OCI-LY1 (cell line): Measurements from ENCODE around the gene TMEM131.

Source experiments
- H2AFZ ChIP-seq: fragments of 200-600 bp; sonication (generic), shearing (Covaris generic); 2 replicates; pipeline ENCODE4 v1.6.0; 2014; ENCODE audit warnings: antibody characterized with exemption, mild to moderate bottlenecking, low read length
- H3F3A ChIP-seq: fragments of 200-600 bp; sonication (generic), shearing (Covaris generic); 2 replicates; pipeline ENCODE4 v1.6.0; 2014; ENCODE audit warnings: mild to moderate bottlenecking, antibody characterized with exemption, low read length, moderate library complexity; ENCODE audit not compliant: insufficient read depth
- H3K27ac ChIP-seq: fragments of 200-600 bp; sonication (generic); 2 replicates; pipeline ENCODE4 v1.5.1; 2014; ENCODE audit warnings: low read length, mixed run types, mild to moderate bottlenecking, low read depth; ENCODE audit not compliant: poor library complexity, severe bottlenecking
- H3K27me3 ChIP-seq: fragments of 200-600 bp; sonication (generic); 2 replicates; pipeline ENCODE4 v1.6.0; 2014; ENCODE audit warnings: antibody characterized with exemption, mild to moderate bottlenecking, low read length, moderate library complexity; ENCODE audit not compliant: insufficient read depth
- H3K36me3 ChIP-seq: fragments of 200-600 bp; sonication (generic); 2 replicates; pipeline ENCODE4 v1.6.1; 2014; ENCODE audit warnings: mild to moderate bottlenecking, antibody characterized with exemption, low read length, moderate library complexity, mixed read lengths; ENCODE audit not compliant: insufficient read depth
- H3K4me1 ChIP-seq: fragments of 200-600 bp; sonication (generic); 2 replicates; pipeline ENCODE4 v1.5.1; 2014; ENCODE audit warnings: mild to moderate bottlenecking, low read length, moderate library complexity; ENCODE audit not compliant: insufficient read depth, severe bottlenecking
- H3K4me2 ChIP-seq: fragments of 200-600 bp; sonication (generic), shearing (Covaris generic); 2 replicates; pipeline ENCODE4 v1.6.1; 2014; ENCODE audit warnings: low read length
- H3K4me3 ChIP-seq: fragments of 200-600 bp; sonication (generic); 2 replicates; pipeline ENCODE4 v1.5.1; 2014; ENCODE audit warnings: low read length, low read depth, mild to moderate bottlenecking, mixed read lengths; ENCODE audit not compliant: poor library complexity, severe bottlenecking
- H3K79me2 ChIP-seq: fragments of 200-600 bp; shearing (Covaris generic); 2 replicates; pipeline ENCODE4 v1.6.1; 2016; ENCODE audit warnings: mixed run types, low read length, mixed read lengths; ENCODE audit not compliant: insufficient read depth
- H3K9ac ChIP-seq: fragments of 200-600 bp; sonication (generic), shearing (Covaris generic); 2 replicates; pipeline ENCODE4 v1.6.1; 2014; ENCODE audit warnings: mild to moderate bottlenecking, low read length, mixed read lengths
- H3K9me2 ChIP-seq: fragments of 200-600 bp; sonication (generic), shearing (Covaris generic); 2 replicates; pipeline ENCODE4 v1.6.1; 2014; ENCODE audit warnings: low read depth, mild to moderate bottlenecking, low read length, mixed read lengths
- H3K9me3 ChIP-seq: fragments of 200-600 bp; shearing (Covaris generic); 2 replicates; pipeline ENCODE4 v1.6.1; 2014; ENCODE audit warnings: low read length, mixed read lengths
- H4K20me1 ChIP-seq: fragments of 200-600 bp; sonication (generic), shearing (Covaris generic); 2 replicates; pipeline ENCODE4 v1.6.0; 2016; ENCODE audit warnings: mild to moderate bottlenecking, low read length; ENCODE audit not compliant: insufficient read depth
- EZH2 ChIP-seq: fragments of 200-600 bp; sonication (generic), shearing (Covaris generic); IDR thresholded peaks from 2 replicates; pipeline ENCODE4 v1.8.0; 2017; ENCODE audit warnings: borderline replicate concordance, mixed run types, mild to moderate bottlenecking, antibody characterized with exemption, low read length, moderate library complexity, mixed read lengths
- TF ChIP-seq, protein P1 (sequence below): fragments of 200-600 bp; sonication (generic), shearing (Covaris generic); IDR thresholded peaks from 2 replicates; pipeline ENCODE4 v1.5.1; 2017; ENCODE audit warnings: mild to moderate bottlenecking, antibody characterized with exemption, low read length, moderate library complexity, mixed read lengths

Gene TMEM131

DNA sequence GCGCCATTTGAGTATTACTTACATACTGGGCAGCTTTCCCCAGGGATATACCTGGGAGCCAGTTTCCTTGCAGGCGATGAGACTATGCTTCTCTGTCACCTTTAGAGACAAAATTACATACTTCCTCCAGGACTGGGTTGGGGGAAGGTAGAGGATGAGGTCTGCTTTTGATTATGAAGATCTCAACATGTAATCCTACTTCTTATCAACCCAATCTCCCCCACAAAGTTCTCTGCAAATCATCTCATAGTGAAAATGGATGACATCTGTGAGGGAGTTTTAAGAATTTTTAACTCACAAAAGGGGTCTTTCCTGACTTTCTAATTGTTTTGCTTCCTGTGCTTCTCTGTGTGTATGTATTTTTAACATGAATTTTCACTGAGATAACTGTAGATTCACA, 81.9 kb downstream of the TMEM131 start:
- Histone ChIP-seq H3K27me3 (no peaks in the 10 kb centered on the region), H2AFZ (no peak overlapping the region), H3K27ac (no peak overlapping the region), H4K20me1 (no peaks in the 10 kb centered on the region), H3K4me2 (no peak overlapping the region), H3F3A (no peaks in the 10 kb centered on the region), H3K4me3 (no peak overlapping the region), H3K36me3 (peaks cover 20% of the 10 kb centered on the region), H3K4me1 (peaks cover 26% of the 10 kb centered on the region), H3K79me2 (no peaks in the 10 kb centered on the region), H3K9ac (no peak overlapping the region), H3K9me3 (peaks cover 8% of the 10 kb centered on the region; the same call in 1 of the 2 replicates), H3K9me2 (no peaks in the 10 kb centered on the region)
- TF ChIP-seq, protein P1, sequence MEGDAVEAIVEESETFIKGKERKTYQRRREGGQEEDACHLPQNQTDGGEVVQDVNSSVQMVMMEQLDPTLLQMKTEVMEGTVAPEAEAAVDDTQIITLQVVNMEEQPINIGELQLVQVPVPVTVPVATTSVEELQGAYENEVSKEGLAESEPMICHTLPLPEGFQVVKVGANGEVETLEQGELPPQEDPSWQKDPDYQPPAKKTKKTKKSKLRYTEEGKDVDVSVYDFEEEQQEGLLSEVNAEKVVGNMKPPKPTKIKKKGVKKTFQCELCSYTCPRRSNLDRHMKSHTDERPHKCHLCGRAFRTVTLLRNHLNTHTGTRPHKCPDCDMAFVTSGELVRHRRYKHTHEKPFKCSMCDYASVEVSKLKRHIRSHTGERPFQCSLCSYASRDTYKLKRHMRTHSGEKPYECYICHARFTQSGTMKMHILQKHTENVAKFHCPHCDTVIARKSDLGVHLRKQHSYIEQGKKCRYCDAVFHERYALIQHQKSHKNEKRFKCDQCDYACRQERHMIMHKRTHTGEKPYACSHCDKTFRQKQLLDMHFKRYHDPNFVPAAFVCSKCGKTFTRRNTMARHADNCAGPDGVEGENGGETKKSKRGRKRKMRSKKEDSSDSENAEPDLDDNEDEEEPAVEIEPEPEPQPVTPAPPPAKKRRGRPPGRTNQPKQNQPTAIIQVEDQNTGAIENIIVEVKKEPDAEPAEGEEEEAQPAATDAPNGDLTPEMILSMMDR = no peak
- TF ChIP-seq EZH2 = no peak

DNA sequence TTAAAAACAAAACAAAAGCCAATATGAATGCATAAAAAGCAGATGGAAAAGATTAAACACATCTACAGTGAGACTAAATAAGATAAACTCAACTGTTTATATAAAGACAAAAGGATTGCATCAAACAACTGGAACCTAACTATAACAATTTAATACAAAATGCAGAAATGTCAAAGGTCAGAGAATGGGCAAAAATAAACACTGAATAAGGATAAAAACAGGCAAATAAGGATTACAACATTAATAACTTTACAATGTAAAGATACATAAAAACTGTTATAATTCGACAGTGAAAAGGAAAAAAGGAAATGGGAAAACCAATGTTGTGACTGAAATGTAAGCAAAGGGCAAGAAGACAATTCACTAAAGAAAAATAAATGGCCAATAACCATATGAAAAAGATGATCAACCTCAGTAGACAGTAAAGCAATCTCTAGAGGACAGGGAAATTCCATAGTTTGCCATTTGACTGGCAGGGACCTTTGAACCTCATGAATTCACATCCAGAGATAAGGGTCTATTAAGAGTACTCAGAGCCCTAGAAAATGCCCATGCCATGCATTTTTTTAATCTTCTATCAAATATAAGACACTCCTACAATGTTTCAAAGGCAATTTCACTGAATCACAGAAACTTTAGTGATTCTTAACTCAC, 83.7 kb downstream of the TMEM131 start:
- Histone ChIP-seq H3K4me2 (no peak overlapping the region), H3K4me3 (no peak overlapping the region)

DNA sequence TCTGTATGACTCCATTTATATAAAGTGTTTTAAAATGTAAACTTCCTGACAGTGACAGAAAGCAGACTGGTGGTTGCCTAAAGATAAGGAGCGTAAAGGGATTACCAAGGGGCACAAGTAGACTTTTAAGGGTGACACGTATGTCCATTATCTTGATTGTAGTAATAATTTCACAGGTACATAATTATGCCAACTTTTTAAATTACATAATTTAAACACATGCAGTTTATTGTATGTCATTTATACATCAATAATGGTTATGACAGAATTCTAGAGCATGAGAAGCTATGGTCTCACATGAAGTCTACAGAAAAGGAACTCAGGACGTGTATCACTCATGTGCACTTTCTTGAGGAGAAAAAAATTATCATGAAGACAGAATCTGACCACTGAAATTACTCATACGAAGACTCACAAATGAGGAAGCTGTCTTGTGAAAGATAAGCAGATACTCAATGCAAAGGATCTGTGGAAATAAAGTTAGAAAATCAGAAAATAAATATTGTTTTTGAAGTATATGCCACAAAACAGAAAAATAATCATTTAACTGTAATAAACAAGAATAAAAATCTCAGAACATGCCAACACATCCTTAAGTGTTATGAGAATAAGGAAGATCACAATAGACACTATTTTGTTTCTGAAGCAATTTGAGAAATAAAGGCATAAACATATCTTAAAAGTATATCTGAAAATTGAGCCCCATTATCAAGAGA, 84.4 kb downstream of the TMEM131 start:
- no peaks in the 10 kb centered on the region for H3K79me2 ChIP-seq
- no peak overlapping the region for H3K9ac ChIP-seq
- H3K36me3 ChIP-seq = peaks cover 14% of the 10 kb centered on the region
- H3K4me3 ChIP-seq = no peak overlapping the region
- H3K4me2 ChIP-seq = no peak overlapping the region
- H3K4me1 ChIP-seq = peaks cover 40% of the 10 kb centered on the region
- H3K27me3 ChIP-seq = no peaks in the 10 kb centered on the region
- peaks cover 3% of the 10 kb centered on the region; the same call in 1 of the 2 replicates for H3K9me3 ChIP-seq
- no peak for TF ChIP-seq EZH2
- TF ChIP-seq, protein P1 = no peak
- H2AFZ ChIP-seq = no peak overlapping the region
- H3F3A ChIP-seq = no peaks in the 10 kb centered on the region
- H3K9me2 ChIP-seq = no peaks in the 10 kb centered on the region
- H4K20me1 ChIP-seq = no peaks in the 10 kb centered on the region
- no peak overlapping the region for H3K27ac ChIP-seq

More for the DNA sequence above, 83.7 kb downstream of the TMEM131 start:
- Histone ChIP-seq H3K9me3 (peaks cover 3% of the 10 kb centered on the region; the same call in 1 of the 2 replicates), H3F3A (no peaks in the 10 kb centered on the region), H2AFZ (no peak overlapping the region), H3K4me1 (peaks cover 42% of the 10 kb centered on the region), H3K27ac (no peak overlapping the region), H3K9ac (no peak overlapping the region), H3K9me2 (no peaks in the 10 kb centered on the region), H3K27me3 (no peaks in the 10 kb centered on the region), H3K79me2 (no peaks in the 10 kb centered on the region), H3K36me3 (peaks cover 12% of the 10 kb centered on the region), H4K20me1 (no peaks in the 10 kb centered on the region)
- TF ChIP-seq, protein P1 = no peak
- TF ChIP-seq EZH2 = no peak
